WERI-Rb-1 (cell line): Measurements from ENCODE around the gene ZSWIM8.
A peak's percentile ranks its signal among the peaks of the same experiment; 100 is the strongest.
"Not testable (repeated sequence)": the region's sequence is repeated elsewhere in the genome, so short reads cannot be mapped to it uniquely, and the experiment has no call there.

Experiments
- DNase-seq: peaks from one replicate; pipeline ENCODE4 v3.0.0-alpha.2; 2020
- H3K27ac ChIP-seq: fragments of 250-450 bp; sonication (Bioruptor Pico); 2 replicates; pipeline ENCODE4 v1.5.1; 2020; ENCODE audit warnings: mild to moderate bottlenecking, moderate library complexity
- H3K27me3 ChIP-seq: fragments of 250-450 bp; sonication (Bioruptor Pico); 2 replicates; pipeline ENCODE4 v1.5.1; 2021; ENCODE audit warnings: mild to moderate bottlenecking, low read depth, moderate library complexity; ENCODE audit not compliant: insufficient read depth, severe bottlenecking
- H3K36me3 ChIP-seq: fragments of 250-450 bp; sonication (Bioruptor Pico); 2 replicates; pipeline ENCODE4 v1.5.1; 2020; ENCODE audit warnings: mild to moderate bottlenecking, moderate library complexity
- H3K4me3 ChIP-seq: 2 replicates; pipeline ENCODE4 v1.5.1; 2011; ENCODE audit warnings: low read depth, mild to moderate bottlenecking, control low read depth, low read length
- H3K9me3 ChIP-seq: fragments of 250-450 bp; sonication (Bioruptor Pico); 2 replicates; pipeline ENCODE4 v1.5.1; 2021; ENCODE audit warnings: mild to moderate bottlenecking, moderate library complexity; ENCODE audit not compliant: severe bottlenecking
- CTCF ChIP-seq: IDR thresholded peaks from 2 replicates; pipeline ENCODE4 v1.5.1; 2011; ENCODE audit warnings: low read depth, mild to moderate bottlenecking, control low read depth, inconsistent platforms, low read length

Gene ZSWIM8

GRCh38 chr10:73781879-73782748, 3.3 kb upstream of the ZSWIM8 start, which contains the start of gene CHCHD1:
CHCHD1 (plus strand) TSS chr10:73782048; CDS start chr10:73782076, 28 bp downstream.
- Histone ChIP-seq H3K27me3 (no peaks in the 10 kb centered on the region), H3K27ac (peak within 1 kb of the TSS; percentile 89), H3K4me3 (peak within 1 kb of the TSS; percentile 63), H3K9me3 (no peaks in the 10 kb centered on the region), H3K36me3 (peaks cover 29% of the 10 kb centered on the region)
- TF ChIP-seq CTCF, result no peak
- peak; percentile 94 for DNase-seq

GRCh38 chr10:73782749-73783085, 2.7 kb upstream of the ZSWIM8 start:
- TF ChIP-seq CTCF, result no peak
- Histone ChIP-seq H3K27ac (no peak overlapping the region), H3K36me3 (peaks cover 31% of the 10 kb centered on the region), H3K9me3 (no peaks in the 10 kb centered on the region), H3K4me3 (peak overlapping the region; percentile 63), H3K27me3 (no peaks in the 10 kb centered on the region)
- DNase-seq, result no peak

GRCh38 chr10:73785721-73786511, 510 bp downstream of the ZSWIM8 start:
- H3K36me3 ChIP-seq, result peaks cover 27% of the 10 kb centered on the region
- peak overlapping the region; percentile 84 for H3K4me3 ChIP-seq
- H3K9me3 ChIP-seq, result no peaks in the 10 kb centered on the region
- TF ChIP-seq CTCF, result no peak
- H3K27me3 ChIP-seq, result no peaks in the 10 kb centered on the region
- DNase-seq, result no peak
- H3K27ac ChIP-seq, result peak overlapping the region; percentile 75

- Histone ChIP-seq H3K27me3 (no peaks in the 10 kb centered on the region), H3K27ac (no peak overlapping the region), H3K4me3 (peak overlapping the region; percentile 84), H3K9me3 (no peaks in the 10 kb centered on the region), H3K36me3 (peaks cover 33% of the 10 kb centered on the region)
- DNase-seq, result no peak
- TF ChIP-seq CTCF, result no peak
These were observed 1.1 kb downstream of the ZSWIM8 start for GRCh38 chr10:73786512-73786885.

GRCh38 chr10:73787031-73787800, 1.8 kb downstream of the ZSWIM8 start:
- not testable (repeated sequence) for H3K4me3 ChIP-seq
- H3K36me3 ChIP-seq, result peaks cover 40% of the 10 kb centered on the region

More at GRCh38 chr10:73787031-73787800, 1.8 kb downstream of the ZSWIM8 start:
- not testable (repeated sequence) for H3K27me3 ChIP-seq, H3K27ac ChIP-seq, DNase-seq, H3K9me3 ChIP-seq
